ENCODE results near the gene ENO2. TPM values are rescaled to one million over a fixed set of nuclear protein-coding genes. Genes with fewer than 3 reads are reported as not detected.
"Not testable (repeated sequence)": the region's sequence is repeated elsewhere in the genome, so short reads cannot be mapped to it uniquely, and the experiment has no call there.

The ENO2 gene
- 8.8 and 12.6 TPM in 2 replicates for total RNA-seq

DNA sequence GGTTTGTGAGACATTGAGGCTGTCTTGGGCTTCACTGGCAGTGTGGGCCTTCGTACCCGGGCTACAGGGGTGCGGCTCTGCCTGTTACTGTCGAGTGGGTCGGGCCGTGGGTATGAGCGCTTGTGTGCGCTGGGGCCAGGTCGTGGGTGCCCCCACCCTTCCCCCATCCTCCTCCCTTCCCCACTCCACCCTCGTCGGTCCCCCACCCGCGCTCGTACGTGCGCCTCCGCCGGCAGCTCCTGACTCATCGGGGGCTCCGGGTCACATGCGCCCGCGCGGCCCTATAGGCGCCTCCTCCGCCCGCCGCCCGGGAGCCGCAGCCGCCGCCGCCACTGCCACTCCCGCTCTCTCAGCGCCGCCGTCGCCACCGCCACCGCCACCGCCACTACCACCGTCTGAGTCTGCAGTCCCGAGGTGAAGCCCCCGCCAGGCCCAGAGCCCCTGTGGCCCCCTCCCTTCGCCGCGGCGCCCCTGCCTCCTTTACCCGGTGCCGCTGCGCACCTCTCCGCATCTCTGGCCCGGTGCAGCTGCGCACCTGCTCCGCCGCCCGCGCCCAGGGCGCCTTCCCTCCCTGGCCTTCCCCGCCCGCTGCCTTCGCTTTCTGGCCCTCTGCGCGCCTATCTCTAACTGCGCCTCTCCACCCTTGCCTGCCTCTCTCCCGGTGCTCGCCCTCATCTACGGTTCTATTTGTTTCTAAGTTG is at the start of gene ENO2:
Gene ENO2, plus strand, starts transcription at position 335 of the 701 bp plus-strand sequence. CDS start 1,253 bp downstream, outside the sequence.
- no peak for DNase-seq (ENCODE audit: low read depth, low spot score)

DNA sequence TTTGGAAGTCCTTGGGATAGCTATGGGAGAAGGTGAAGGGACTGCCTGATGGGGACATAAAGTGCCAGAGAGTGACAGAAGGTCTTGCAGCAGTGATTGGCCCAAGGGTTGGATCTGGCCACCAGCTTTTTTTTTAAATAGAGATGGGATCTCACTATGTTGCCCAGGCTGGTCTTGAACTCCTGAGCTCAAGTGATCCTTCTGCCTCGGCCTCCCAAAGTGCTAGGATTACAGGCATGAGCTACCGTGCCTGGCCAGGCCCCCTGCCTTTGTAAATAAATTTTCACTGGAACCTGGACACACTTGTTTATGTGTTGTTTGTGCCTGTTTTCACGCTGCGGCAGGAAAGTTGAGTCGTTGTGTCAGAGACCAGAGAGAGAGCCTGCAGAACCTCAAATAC is 49.1 kb upstream of the ENO2 start:
- DNase-seq (ENCODE audit: low read depth, low spot score) = not testable (repeated sequence)

DNA sequence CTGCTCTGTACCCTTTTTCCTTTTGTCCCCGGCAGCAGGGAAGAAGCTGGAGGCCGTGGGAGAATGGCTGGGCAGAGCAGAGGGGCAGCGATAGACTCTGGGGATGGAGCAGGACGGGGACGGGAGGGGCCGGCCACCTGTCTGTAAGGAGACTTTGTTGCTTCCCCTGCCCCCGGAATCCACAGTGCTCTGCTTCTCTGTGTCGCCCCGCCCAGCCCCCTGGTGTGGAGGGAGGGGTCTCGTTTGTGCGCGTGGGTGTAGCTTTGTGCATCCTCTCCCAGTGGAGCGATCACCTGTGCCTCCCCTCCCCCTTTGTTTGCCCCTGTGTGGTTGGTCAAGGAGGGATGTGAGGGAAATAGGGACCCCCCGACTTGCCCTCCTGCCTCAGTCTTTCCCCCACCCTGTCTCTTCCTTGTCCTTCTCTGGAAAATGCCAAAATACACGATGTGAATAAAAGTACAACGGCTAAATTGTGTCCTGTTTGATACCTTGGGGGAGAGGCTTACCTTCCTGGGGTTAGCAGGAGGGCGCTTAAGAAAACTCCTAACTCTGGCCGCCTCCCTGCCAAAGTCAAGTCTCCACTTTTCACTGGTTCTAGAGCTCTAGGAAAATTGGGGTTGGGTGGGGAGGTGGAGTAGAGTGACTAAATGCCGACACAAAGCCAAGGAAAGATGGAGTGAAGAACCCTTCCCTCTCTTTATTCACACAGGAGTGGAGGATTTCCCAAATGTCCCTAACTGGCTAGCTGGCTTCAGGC is 48.0 kb upstream of the ENO2 start:
- no peak for DNase-seq (ENCODE audit: low read depth, low spot score)

DNA sequence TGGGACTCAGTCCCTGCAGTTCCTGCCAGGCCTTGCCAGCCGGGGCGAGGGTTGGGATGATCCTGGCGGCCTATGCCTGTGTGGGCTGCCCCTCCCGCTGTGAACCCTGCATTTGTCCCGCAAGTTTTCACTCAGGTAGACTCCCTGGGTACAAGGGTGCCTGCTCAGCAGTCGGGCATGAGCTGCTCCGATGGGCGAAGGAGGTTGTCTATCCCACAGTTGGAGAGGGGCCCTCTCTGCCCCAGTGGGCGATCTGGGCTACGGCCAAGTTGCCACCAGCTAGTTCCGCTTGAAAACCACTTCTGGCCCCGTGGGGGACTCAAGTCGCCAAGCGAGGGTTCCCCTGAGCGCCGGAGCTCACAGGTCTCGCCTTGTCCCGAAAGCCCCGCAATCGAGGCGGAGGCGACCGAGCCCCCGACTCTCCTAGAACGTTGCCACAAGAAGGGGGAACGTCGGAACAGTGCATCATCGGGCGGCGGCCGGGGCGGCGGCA is 47.4 kb upstream of the ENO2 start:
- no peak for DNase-seq (ENCODE audit: low read depth, low spot score)

DNA sequence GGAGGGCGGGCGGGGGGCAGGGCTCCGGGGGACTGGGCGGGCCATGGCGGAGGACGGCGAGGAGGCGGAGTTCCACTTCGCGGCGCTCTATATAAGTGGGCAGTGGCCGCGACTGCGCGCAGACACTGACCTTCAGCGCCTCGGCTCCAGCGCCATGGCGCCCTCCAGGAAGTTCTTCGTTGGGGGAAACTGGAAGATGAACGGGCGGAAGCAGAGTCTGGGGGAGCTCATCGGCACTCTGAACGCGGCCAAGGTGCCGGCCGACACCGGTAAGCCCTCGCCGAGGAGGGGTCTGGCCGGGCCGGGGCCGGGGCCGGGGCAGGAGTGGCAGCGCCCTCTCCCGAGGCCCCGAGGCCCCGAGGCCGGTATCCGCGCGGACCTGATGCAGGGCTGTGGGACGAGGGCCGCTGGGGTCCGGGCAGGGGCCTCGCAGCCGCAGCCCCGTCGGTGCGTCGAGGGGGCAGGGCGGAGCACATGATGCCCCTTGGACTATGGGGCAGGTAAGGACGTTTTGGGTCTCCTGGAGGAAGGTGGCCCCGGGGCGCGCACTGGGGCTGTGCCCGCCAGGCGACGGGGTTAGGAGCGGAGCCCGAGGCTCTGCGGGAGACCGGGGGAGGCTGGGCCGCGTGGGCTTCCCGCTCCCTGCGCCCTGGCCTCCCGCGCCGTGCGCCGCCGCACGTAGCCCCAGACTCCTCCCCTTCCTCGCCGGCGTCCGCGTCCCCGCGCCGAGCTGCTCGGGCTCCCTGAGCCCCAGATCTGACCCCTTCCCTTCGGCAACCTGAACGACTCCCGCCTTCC is 46.8 kb upstream of the ENO2 start, which contains the start of gene TPI1:
Gene TPI1, plus strand, starts transcription at position 119 of the 798 bp plus-strand sequence. Its CDS starts 36 bp downstream, at position 155.
- no peak for DNase-seq (ENCODE audit: low read depth, low spot score)

DNA sequence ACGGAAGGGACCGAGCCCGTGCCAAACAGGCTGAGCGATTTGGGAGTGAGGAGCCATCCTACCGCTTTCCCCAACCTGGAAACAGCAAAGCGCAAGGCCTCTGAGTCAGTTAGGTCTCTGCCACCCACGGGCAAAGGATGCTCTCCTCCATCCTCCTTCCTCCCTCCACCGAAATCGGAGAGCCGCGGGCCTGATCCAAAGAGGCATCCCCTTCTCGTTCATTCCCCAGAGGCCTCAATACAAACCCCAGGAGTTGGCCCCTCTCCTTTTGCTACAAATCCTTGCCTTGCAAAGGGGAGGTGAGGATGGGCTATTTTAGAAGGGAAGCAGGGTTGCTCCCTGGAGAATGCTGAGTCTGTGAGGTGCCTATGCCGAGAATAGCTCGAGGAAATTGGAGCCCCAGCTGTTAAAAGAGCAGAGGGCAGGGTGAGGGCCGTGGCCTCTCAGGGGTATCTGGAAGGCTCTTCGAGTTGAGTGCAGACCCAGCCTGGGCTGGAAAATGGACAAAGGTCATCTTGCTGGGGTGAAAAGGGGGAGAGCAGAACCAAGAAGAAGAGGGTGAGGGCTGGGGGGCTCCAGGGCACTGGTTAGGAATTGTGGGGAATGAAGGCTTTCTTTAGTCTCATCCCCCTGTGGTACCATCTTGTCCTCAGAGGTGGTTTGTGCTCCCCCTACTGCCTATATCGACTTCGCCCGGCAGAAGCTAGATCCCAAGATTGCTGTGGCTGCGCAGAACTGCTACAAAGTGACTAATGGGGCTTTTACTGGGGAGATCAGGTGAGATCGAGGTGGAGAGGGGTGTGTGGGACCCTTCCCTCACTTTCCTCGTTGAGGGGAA is 46.0 kb upstream of the ENO2 start:
- no peak for DNase-seq (ENCODE audit: low read depth, low spot score)

DNA sequence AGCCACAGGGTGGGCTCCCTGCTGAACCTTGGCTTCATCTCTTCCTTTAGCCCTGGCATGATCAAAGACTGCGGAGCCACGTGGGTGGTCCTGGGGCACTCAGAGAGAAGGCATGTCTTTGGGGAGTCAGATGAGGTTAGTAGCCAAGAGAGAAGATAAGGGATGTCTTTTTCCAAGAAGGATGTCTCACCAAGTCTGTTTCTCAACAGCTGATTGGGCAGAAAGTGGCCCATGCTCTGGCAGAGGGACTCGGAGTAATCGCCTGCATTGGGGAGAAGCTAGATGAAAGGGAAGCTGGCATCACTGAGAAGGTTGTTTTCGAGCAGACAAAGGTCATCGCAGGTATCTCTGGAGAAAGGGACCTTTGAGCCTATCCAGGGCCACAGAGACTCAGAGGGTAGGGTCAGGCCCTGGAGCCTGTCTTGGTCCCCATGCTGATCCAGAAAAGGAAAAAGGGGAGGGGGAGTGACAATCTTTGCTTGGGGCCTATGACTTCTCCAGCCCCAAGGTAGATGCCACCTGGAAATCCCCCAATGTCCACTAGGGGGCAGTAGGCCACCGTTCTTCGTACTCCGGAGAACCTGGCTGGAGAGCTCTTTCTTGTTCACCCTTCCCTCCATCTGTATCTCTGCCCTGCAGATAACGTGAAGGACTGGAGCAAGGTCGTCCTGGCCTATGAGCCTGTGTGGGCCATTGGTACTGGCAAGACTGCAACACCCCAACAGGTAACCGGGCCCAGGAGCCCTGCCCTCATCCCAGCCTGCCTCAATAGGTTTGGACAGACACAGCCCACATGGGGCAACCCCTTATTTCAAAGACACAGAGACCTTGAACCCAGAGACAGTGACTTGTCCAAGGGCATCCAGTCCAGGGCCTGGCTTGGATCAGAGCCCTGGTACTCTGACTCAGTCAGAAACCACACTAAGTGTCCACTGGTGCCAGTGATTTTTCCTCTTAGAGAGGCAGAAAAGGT is 45.0 kb upstream of the ENO2 start:
- DNase-seq (ENCODE audit: low read depth, low spot score) = no peak

DNA sequence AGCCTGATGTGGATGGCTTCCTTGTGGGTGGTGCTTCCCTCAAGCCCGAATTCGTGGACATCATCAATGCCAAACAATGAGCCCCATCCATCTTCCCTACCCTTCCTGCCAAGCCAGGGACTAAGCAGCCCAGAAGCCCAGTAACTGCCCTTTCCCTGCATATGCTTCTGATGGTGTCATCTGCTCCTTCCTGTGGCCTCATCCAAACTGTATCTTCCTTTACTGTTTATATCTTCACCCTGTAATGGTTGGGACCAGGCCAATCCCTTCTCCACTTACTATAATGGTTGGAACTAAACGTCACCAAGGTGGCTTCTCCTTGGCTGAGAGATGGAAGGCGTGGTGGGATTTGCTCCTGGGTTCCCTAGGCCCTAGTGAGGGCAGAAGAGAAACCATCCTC is 44.1 kb upstream of the ENO2 start:
- DNase-seq (ENCODE audit: low read depth, low spot score) = not testable (repeated sequence)

DNA sequence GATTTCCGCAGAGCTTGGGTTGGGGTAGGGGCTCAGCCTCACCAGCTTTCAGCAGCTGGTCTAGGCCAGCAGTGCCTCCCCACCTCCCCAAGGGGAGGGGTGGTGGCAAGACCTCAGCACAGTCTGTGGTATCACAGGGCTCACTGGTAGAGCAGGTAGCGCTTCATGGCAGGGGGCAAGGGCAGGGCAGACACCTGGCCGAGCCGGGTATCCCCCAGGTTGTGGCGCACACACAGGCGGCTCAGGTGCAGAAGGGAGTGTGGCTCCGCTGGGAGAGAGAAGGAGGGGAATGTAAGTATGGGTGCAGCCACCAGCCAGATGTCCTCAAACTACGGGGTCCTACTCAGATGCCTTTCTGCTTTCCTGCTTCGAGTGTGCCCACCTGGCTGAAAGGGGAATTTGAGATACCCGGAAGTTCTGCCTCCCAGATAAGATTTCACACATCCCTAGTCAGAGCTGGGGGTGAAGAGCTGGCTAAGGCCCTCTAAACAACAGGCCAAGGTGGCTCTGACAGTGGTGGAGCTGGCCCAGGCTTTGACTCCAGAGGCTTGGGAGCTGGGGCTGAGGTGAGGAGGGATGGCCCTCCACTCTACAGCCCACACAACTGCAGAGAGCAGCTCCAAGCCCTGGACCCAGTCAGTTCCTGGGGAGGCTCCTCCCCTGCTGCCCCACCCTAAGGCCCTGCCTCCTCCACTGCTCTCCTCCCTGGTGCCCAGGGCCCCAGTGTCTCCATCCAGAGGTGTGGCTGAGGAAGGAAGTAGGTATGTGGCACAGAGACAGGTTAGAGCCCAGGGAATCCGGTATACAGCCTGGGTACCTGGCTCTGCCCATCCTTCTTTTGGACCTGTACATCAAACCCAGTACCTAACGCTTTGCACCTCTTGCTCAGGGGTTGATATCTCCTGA is 43.1 kb upstream of the ENO2 start:
- DNase-seq (ENCODE audit: low read depth, low spot score) = no peak

DNA sequence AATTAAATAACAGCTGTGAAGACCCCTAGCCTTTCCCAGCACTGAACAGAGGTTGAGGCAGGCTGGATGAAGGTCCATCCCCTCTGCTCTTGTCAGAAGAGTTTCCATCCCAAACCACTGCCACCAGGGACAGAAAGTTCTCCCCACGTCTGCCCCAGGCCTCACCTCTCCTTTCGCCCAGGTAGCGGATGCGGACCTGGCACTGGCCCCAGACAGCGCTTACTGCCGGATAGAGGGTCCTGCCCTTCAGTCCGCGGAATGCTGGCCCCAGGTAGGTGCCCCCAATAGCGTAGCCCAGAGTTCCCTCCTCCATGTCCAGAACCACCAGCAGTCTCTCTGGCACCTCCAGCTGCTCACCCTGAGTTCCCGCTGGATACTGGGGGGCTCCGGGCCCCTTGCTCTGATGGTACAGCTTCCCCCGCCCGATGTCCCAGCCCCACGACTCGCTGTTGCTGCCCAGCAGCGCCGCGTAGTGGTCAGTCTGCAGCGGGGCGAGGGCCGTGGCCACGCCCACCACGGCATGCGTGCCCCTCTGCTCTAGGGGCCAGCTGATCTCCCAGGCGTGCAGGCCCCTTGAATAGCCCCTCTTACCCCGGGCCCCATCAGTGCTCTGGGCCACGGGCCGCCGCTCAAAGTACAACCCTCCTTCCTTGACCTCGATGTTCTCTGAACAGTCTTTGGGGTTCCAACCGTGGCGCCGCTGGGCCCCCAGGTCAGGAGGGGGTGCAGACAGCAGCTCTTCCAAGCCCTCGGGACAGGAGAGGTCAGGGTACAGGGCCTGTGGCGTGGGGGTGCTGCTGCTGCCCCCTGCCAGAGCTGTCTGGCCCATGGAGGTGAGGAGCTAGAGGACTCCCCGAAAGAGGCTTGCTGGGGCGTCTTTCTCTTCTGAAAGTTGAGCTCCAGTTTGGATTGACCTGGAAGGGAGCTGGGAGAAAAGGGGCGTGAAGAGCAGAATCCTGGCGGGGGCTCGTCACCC is 42.0 kb upstream of the ENO2 start:
- no peak for DNase-seq (ENCODE audit: low read depth, low spot score)

DNA sequence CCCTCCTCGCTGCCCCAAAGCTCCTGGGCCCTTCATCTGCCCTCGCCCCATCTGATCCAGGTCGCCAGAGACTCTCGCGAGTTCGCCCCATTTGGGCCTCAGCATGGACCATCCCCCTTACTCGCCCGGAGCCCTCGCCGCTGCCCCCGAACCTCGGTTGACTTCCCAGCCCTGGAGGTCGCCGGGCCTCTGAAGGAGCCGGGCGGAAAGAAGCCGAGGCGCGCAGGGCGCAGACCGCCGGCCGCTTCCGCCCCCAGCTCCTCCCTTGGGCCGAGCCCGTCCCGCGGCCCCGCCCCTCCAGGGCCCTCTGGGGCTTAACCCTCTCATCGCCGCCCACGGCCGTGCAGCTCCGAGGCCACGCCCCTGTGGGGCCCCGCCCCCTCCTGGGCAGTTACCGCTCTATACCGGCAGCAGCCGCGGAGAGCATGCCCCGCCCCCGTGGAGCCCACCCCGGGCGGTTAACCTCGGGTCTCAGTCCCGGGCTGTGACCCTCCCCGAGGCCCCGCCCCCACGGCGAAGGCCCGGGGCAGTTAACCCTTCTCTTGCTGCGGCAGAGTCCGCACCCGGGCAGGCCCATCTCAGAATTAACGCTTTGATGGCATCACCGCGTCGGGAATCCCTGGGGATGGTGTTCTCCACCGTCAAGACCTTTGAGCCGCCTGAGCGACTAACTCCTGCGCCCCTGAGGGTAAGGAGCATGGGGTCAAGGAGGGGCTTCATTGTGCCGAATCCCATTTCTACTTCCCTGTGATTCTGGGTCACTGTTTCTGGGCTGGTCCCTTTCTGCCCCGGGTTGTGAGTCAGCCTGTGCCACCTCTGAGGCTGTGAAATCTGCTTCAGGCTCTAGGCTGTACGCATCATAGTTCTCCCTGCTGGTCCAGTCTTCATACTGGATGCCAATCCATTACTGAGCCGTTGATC is 41.0 kb upstream of the ENO2 start, which contains the start of gene SPSB2:
Gene SPSB2, minus strand, starts transcription at position 210 of the 921 bp plus-strand sequence. CDS start 402 bp downstream, outside the sequence.
- peak; percentile 77 for DNase-seq (ENCODE audit: low read depth, low spot score)

DNA sequence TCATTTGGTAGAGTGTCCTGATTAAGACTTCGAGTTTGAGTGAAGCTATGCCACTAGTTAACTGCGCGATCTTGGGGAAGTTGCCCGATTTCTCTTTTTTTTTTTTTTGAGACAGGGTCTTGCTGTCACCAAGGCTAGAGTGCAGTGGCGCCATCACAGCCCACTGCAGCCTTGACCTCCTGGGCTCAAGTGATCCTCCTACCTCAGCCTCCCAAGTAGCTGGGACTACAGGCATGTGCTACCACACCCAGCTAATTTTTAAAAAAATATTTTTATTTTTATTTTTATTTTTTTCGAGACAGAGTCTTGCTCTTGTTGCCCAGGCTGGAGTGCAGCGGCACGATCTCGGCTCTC is 40.4 kb upstream of the ENO2 start:
- DNase-seq (ENCODE audit: low read depth, low spot score) = not testable (repeated sequence)

DNA sequence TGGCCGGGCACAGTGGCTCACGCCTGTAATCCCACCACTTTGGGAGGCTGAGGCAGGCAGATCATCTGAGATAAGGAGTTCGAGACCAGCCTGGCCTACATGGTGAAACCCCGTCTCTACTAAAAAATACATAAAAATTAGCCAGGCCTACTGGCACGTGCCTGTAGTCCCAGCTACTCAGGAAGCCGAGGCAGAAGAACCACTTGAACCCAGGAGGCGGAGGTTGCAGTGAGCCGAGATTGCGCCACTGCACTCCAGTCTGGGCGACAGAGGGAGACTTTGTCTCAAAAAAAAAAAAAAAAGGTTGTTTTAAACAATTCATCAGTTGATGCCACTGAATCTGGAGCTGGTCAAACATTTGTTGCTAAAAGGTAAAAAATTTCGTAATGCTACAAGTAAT is 34.6 kb upstream of the ENO2 start:
- DNase-seq (ENCODE audit: low read depth, low spot score) = not testable (repeated sequence)

DNA sequence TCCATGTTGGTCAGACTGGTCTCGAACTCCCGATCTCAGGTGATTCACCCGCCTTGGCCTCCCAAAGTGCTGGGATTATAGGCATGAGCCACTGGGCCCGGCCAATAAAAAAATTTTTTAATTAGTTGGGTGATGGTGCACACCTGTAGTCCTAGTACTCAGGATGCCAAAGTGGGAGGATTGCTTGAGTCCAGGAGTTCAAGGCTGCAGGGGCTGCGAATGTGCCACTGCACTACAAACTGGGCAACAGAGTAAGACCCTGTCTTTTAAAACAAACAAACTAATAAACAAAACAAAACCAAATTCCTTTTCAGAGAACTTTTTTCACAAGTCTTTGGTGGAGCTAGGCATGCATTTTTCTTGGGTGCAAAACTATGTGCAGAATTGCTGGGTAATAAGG is 31.1 kb upstream of the ENO2 start:
- DNase-seq (ENCODE audit: low read depth, low spot score) = no peak

DNA sequence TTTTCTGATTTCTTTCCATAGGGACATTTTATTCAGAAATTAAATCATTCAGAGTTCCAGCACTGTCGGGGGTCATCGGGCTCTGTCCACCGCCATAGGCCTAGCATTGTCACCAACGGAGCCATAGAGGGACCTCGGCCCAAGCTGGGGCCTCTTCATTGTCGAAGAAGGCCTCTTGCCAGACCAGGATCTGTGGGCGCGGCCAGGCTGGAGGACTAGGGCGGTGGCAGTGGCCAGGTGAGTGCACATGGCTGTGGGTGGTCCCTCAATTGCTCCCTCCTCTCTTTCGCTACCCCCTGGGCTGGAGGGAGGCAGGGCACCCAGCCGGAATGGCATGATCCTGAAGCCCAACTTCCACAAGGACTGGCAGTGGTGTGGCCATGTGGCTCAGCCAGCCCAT is 30.7 kb upstream of the ENO2 start:
- DNase-seq (ENCODE audit: low read depth, low spot score) = no peak

DNA sequence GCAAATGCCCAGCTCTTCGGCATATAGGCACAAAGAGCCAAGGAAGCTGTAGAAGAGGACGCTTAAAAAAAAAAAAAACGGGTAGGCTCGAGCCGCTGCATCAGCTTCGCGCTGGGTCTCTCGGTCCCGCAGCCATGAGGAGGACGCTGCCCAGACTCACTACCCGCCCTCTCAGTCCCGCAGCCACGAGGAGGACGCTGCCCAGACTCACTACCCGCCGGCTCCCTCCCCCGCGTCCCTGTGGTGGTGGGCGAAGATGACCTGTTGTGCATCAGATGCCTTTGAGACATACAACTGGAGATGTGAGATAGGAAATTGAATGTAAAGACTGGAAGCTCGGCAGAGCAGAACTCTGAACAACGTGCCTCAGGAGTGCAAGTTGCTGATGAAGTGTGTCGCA is 29.8 kb upstream of the ENO2 start:
- DNase-seq (ENCODE audit: low read depth, low spot score) = no peak

All from pulmonary artery endothelial cell (primary cell).